Activated T-helper 2 cell treated with anti-CD3 and anti-CD28 coated beads, Interferon-gamma antibody, Interleukin-2, Interleukin-4, amounts not matched to agents 10 μg/mL and 5 μg/mL and 100 μg/mL, durations not matched to agents 14 hours and 24 hours and 36 hours (primary cell): ENCODE measurements around the gene SFN. TPM values are rescaled to one million over a fixed set of nuclear protein-coding genes. Genes with fewer than 3 reads are reported as not detected.

Source experiments
- DNase-seq: peaks from one replicate; pipeline ENCODE4 v3.0.0; 2021; ENCODE audit warnings: low spot score
- H3K27ac Mint-ChIP-seq: one replicate; pipeline ENCODE4 v1.8.0; 2021; ENCODE audit warnings: mixed read lengths
- H3K27me3 Mint-ChIP-seq: one replicate; pipeline ENCODE4 v1.8.0; 2021; ENCODE audit warnings: low read depth, mixed read lengths
- H3K36me3 Mint-ChIP-seq: one replicate; pipeline ENCODE4 v1.8.0; 2021; ENCODE audit warnings: low read depth, mixed read lengths
- H3K4me1 Mint-ChIP-seq: one replicate; pipeline ENCODE4 v1.8.0; 2021; ENCODE audit warnings: low read depth, mixed read lengths
- H3K4me3 Mint-ChIP-seq: one replicate; pipeline ENCODE4 v1.8.0; 2021; ENCODE audit warnings: low read depth, mild to moderate bottlenecking, moderate library complexity, mixed read lengths
- H3K9me3 Mint-ChIP-seq: one replicate; pipeline ENCODE4 v1.8.0; 2021; ENCODE audit warnings: mixed read lengths
- intact Hi-C: fragments of 100-400 bp; cut with micrococcal nuclease; formaldehyde crosslinking; loops from one replicate; pipeline ENCODE4 v1.15.1; 2023
- total RNA-seq: library from RNA; stranded (reverse); gene quantifications from 2 replicates; pipeline ENCODE4 v1.2.3, GENCODE V29; 2022

The SFN gene
- total RNA-seq, 1 donor from 2014 or later = 0.62 TPM

- H3K36me3 Mint-ChIP-seq = peaks cover 77% of the 10 kb centered on the region
- H3K27me3 Mint-ChIP-seq = no peaks in the 10 kb centered on the region
- peaks cover 2% of the 10 kb centered on the region for H3K4me1 Mint-ChIP-seq
- intact Hi-C loops = no loop called here
- no peak overlapping the region for H3K4me3 Mint-ChIP-seq
- H3K9me3 Mint-ChIP-seq = no peaks in the 10 kb centered on the region
- DNase-seq = no peak
- H3K27ac Mint-ChIP-seq = no peak overlapping the region
Measured at GRCh38 chr1:26848941-26849774, 13.8 kb upstream of the SFN start.

- Mint-ChIP-seq H3K9me3 (no peaks in the 10 kb centered on the region), H3K27ac (no peak overlapping the region), H3K4me3 (no peak overlapping the region), H3K4me1 (no peaks in the 10 kb centered on the region), H3K27me3 (no peaks in the 10 kb centered on the region), H3K36me3 (peaks cover 81% of the 10 kb centered on the region)
- DNase-seq = no peak
- intact Hi-C loops = no loop called here
Measured at GRCh38 chr1:26851106-26851684, 11.8 kb upstream of the SFN start.

- Mint-ChIP-seq H3K36me3 (peaks cover 79% of the 10 kb centered on the region), H3K9me3 (no peaks in the 10 kb centered on the region), H3K4me1 (no peaks in the 10 kb centered on the region), H3K4me3 (no peak overlapping the region), H3K27ac (no peak overlapping the region), H3K27me3 (no peaks in the 10 kb centered on the region)
- DNase-seq = no peak
- intact Hi-C loops = loop anchor here (1.0 kb wide), 1 partner anchor 26 kb away; no protein-coding TSS in a partner anchor
Measured at GRCh38 chr1:26852701-26853100, 10.2 kb upstream of the SFN start.

GRCh38 chr1:26853156-26853555, 9.8 kb upstream of the SFN start:
- intact Hi-C loops = loop anchor here (1.0 kb wide), 1 partner anchor 25 kb away; no protein-coding TSS in a partner anchor
- Mint-ChIP-seq H3K27me3 (no peaks in the 10 kb centered on the region), H3K4me1 (no peaks in the 10 kb centered on the region), H3K4me3 (no peak overlapping the region), H3K36me3 (peaks cover 77% of the 10 kb centered on the region), H3K9me3 (no peaks in the 10 kb centered on the region), H3K27ac (no peak overlapping the region)
- DNase-seq = peak; percentile 53

- no peak overlapping the region for H3K27ac Mint-ChIP-seq
- no peaks in the 10 kb centered on the region for H3K27me3 Mint-ChIP-seq
- H3K36me3 Mint-ChIP-seq = peaks cover 73% of the 10 kb centered on the region
- no peak for DNase-seq
- H3K9me3 Mint-ChIP-seq = no peaks in the 10 kb centered on the region
- intact Hi-C loops = loop anchor here (1.0 kb wide), 1 partner anchor 25 kb away; no protein-coding TSS in a partner anchor
- H3K4me1 Mint-ChIP-seq = no peaks in the 10 kb centered on the region
- no peak overlapping the region for H3K4me3 Mint-ChIP-seq
Measured at GRCh38 chr1:26853600-26853999, 9.3 kb upstream of the SFN start.

- intact Hi-C loops = no loop called here
- H3K4me3 Mint-ChIP-seq = no peak overlapping the region
- H3K27ac Mint-ChIP-seq = no peak overlapping the region
- peaks cover 62% of the 10 kb centered on the region for H3K36me3 Mint-ChIP-seq
- H3K4me1 Mint-ChIP-seq = no peaks in the 10 kb centered on the region
- no peaks in the 10 kb centered on the region for H3K27me3 Mint-ChIP-seq
- H3K9me3 Mint-ChIP-seq = no peaks in the 10 kb centered on the region
- no peak for DNase-seq
Measured at GRCh38 chr1:26854906-26855305, 8.0 kb upstream of the SFN start.

GRCh38 chr1:26855636-26856035, 7.3 kb upstream of the SFN start:
- intact Hi-C loops = no loop called here
- no peak overlapping the region for H3K27ac Mint-ChIP-seq
- no peak for DNase-seq

GRCh38 chr1:26856181-26856580, 6.8 kb upstream of the SFN start:
- H3K4me3 Mint-ChIP-seq = no peak overlapping the region
- H3K4me1 Mint-ChIP-seq = no peaks in the 10 kb centered on the region
- no peaks in the 10 kb centered on the region for H3K27me3 Mint-ChIP-seq
- intact Hi-C loops = no loop called here
- no peak overlapping the region for H3K27ac Mint-ChIP-seq
- peaks cover 52% of the 10 kb centered on the region for H3K36me3 Mint-ChIP-seq
- no peak for DNase-seq
- H3K9me3 Mint-ChIP-seq = no peaks in the 10 kb centered on the region

More at GRCh38 chr1:26855636-26856035, 7.3 kb upstream of the SFN start:
- peaks cover 56% of the 10 kb centered on the region for H3K36me3 Mint-ChIP-seq
- no peak overlapping the region for H3K4me3 Mint-ChIP-seq
- H3K4me1 Mint-ChIP-seq = no peaks in the 10 kb centered on the region
- H3K27me3 Mint-ChIP-seq = no peaks in the 10 kb centered on the region
- no peaks in the 10 kb centered on the region for H3K9me3 Mint-ChIP-seq

- H3K27me3 Mint-ChIP-seq = no peaks in the 10 kb centered on the region
- peaks cover 46% of the 10 kb centered on the region for H3K36me3 Mint-ChIP-seq
- intact Hi-C loops = no loop called here
- H3K4me1 Mint-ChIP-seq = no peaks in the 10 kb centered on the region
- DNase-seq = no peak
- H3K27ac Mint-ChIP-seq = no peak overlapping the region
- H3K4me3 Mint-ChIP-seq = no peak overlapping the region
- H3K9me3 Mint-ChIP-seq = no peaks in the 10 kb centered on the region
Measured at GRCh38 chr1:26856604-26857469, 6.1 kb upstream of the SFN start.

GRCh38 chr1:26857473-26858060, 5.4 kb upstream of the SFN start:
- no peak for DNase-seq
- intact Hi-C loops = no loop called here
- H3K4me3 Mint-ChIP-seq = no peak overlapping the region
- H3K4me1 Mint-ChIP-seq = peaks cover 6% of the 10 kb centered on the region
- peaks cover 39% of the 10 kb centered on the region for H3K36me3 Mint-ChIP-seq
- no peaks in the 10 kb centered on the region for H3K27me3 Mint-ChIP-seq
- no peaks in the 10 kb centered on the region for H3K9me3 Mint-ChIP-seq
- no peak overlapping the region for H3K27ac Mint-ChIP-seq

GRCh38 chr1:26858160-26858559, 4.8 kb upstream of the SFN start:
- Mint-ChIP-seq H3K9me3 (no peaks in the 10 kb centered on the region), H3K4me3 (no peak overlapping the region), H3K27me3 (no peaks in the 10 kb centered on the region), H3K36me3 (peaks cover 33% of the 10 kb centered on the region), H3K4me1 (peaks cover 12% of the 10 kb centered on the region), H3K27ac (no peak overlapping the region)
- intact Hi-C loops = no loop called here
- no peak for DNase-seq

- Mint-ChIP-seq H3K27me3 (no peaks in the 10 kb centered on the region), H3K36me3 (peaks cover 26% of the 10 kb centered on the region), H3K27ac (no peak overlapping the region), H3K4me3 (no peak overlapping the region), H3K9me3 (no peaks in the 10 kb centered on the region), H3K4me1 (peaks cover 14% of the 10 kb centered on the region)
- no peak for DNase-seq
- intact Hi-C loops = no loop called here
Measured at GRCh38 chr1:26858891-26859640, 3.9 kb upstream of the SFN start.
